ENCODE results near the gene CLIC3.

GRCh38 chr9:137031904-137032640 is 35.7 kb upstream of the CLIC3 start, which contains the start of gene FUT7:
- no peak for TF ChIP-seq CTCF (IDR thresholded peaks at IDR 0.05)
- no peak for TF ChIP-seq EZH2phosphoT487 (IDR thresholded peaks at IDR 0.05)
